ENCODE data around the gene KBTBD12.
"Not testable (repeated sequence)": the region's sequence is repeated elsewhere in the genome, so short reads cannot be mapped to it uniquely, and the experiment has no call there.

KBTBD12 gene

GRCh38 chr3:127908202-127908601 is 6.8 kb upstream of the KBTBD12 start:
- Histone ChIP-seq H3K36me3 (ENCODE audit: control insufficient read depth, insufficient read depth, low read length) (no peaks in the 10 kb centered on the region), H3K27ac (no peak overlapping the region), H2AFZ (no peak overlapping the region)

GRCh38 chr3:127908951-127909350 is 6.1 kb upstream of the KBTBD12 start:
- H3K4me1 ChIP-seq = no peaks in the 10 kb centered on the region
- TF ChIP-seq, protein P1, sequence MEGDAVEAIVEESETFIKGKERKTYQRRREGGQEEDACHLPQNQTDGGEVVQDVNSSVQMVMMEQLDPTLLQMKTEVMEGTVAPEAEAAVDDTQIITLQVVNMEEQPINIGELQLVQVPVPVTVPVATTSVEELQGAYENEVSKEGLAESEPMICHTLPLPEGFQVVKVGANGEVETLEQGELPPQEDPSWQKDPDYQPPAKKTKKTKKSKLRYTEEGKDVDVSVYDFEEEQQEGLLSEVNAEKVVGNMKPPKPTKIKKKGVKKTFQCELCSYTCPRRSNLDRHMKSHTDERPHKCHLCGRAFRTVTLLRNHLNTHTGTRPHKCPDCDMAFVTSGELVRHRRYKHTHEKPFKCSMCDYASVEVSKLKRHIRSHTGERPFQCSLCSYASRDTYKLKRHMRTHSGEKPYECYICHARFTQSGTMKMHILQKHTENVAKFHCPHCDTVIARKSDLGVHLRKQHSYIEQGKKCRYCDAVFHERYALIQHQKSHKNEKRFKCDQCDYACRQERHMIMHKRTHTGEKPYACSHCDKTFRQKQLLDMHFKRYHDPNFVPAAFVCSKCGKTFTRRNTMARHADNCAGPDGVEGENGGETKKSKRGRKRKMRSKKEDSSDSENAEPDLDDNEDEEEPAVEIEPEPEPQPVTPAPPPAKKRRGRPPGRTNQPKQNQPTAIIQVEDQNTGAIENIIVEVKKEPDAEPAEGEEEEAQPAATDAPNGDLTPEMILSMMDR (IDR thresholded peaks at IDR 0.05) = no peak
- no peaks in the 10 kb centered on the region for H3K27me3 ChIP-seq (ENCODE audit: control insufficient read depth, insufficient read depth, low read length)
- H3K4me2 ChIP-seq (ENCODE audit: low read length) = no peak overlapping the region
- no peaks in the 10 kb centered on the region for H3K9me3 ChIP-seq (ENCODE audit: control insufficient read depth, low read length)
- no peaks in the 10 kb centered on the region for H3K79me2 ChIP-seq
- H3K36me3 ChIP-seq (ENCODE audit: control insufficient read depth, insufficient read depth, low read length) = no peaks in the 10 kb centered on the region
- H3K4me3 ChIP-seq (ENCODE audit: low read depth, low read length) = no peak overlapping the region
- no peak overlapping the region for H3K9ac ChIP-seq
- H2AFZ ChIP-seq = no peak overlapping the region
- H3K27ac ChIP-seq = no peak overlapping the region

More at GRCh38 chr3:127908202-127908601, 6.8 kb upstream of the KBTBD12 start:
- H3K4me3 ChIP-seq (ENCODE audit: low read depth, low read length) = no peak overlapping the region
- no peak overlapping the region for H3K9ac ChIP-seq
- no peaks in the 10 kb centered on the region for H3K9me3 ChIP-seq (ENCODE audit: control insufficient read depth, low read length)
- no peaks in the 10 kb centered on the region for H3K27me3 ChIP-seq (ENCODE audit: control insufficient read depth, insufficient read depth, low read length)
- no peaks in the 10 kb centered on the region for H3K4me1 ChIP-seq
- TF ChIP-seq, protein P1 (IDR thresholded peaks at IDR 0.05) = no peak
- no peaks in the 10 kb centered on the region for H3K79me2 ChIP-seq
- H3K4me2 ChIP-seq (ENCODE audit: low read length) = no peak overlapping the region

GRCh38 chr3:127909646-127910045 is 5.4 kb upstream of the KBTBD12 start:
- Histone ChIP-seq H2AFZ (no peak overlapping the region), H3K27ac (no peak overlapping the region), H3K9ac (no peak overlapping the region), H3K27me3 (ENCODE audit: control insufficient read depth, insufficient read depth, low read length) (no peaks in the 10 kb centered on the region), H3K4me3 (ENCODE audit: low read depth, low read length) (no peak overlapping the region), H3K36me3 (ENCODE audit: control insufficient read depth, insufficient read depth, low read length) (no peaks in the 10 kb centered on the region), H3K9me3 (ENCODE audit: control insufficient read depth, low read length) (no peaks in the 10 kb centered on the region), H3K79me2 (no peaks in the 10 kb centered on the region), H3K4me2 (ENCODE audit: low read length) (no peak overlapping the region), H3K4me1 (no peaks in the 10 kb centered on the region)
- TF ChIP-seq, protein P1 (IDR thresholded peaks at IDR 0.05) = no peak

DNA sequence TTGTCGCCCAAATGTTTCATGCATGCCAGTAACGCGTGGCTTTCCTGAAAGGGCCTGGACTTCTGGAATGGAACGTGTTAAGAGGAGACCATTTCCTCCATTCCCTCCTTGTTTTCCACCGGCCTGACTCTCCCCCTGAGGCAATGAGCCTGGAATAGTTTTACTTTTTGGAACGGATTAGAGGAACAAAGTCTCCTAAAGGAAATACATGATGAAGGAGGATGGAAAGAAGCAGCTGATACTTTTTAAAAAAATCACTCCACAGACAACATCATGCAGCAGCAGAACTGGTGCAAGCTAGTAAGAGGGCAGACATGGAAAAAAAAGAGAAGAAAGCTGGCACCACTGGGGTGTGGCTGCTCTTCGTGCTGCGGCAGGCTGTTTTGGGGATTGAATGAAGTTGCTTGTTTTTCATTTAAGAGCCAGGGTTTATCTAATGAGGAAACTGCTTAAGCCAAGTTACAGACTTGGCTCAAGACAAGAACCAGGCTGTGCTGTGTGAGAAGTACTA is 3.6 kb upstream of the KBTBD12 start:
- Histone ChIP-seq H3K27ac (no peak overlapping the region), H3K36me3 (ENCODE audit: control insufficient read depth, insufficient read depth, low read length) (no peaks in the 10 kb centered on the region), H3K9me3 (ENCODE audit: control insufficient read depth, low read length) (no peaks in the 10 kb centered on the region), H3K4me2 (ENCODE audit: low read length) (no peak overlapping the region), H3K4me3 (ENCODE audit: low read depth, low read length) (no peak overlapping the region), H2AFZ (no peak overlapping the region), H3K79me2 (no peaks in the 10 kb centered on the region), H3K27me3 (ENCODE audit: control insufficient read depth, insufficient read depth, low read length) (no peaks in the 10 kb centered on the region), H3K4me1 (no peaks in the 10 kb centered on the region), H3K9ac (no peak overlapping the region)
- TF ChIP-seq, protein P1 (IDR thresholded peaks at IDR 0.05) = no peak

DNA sequence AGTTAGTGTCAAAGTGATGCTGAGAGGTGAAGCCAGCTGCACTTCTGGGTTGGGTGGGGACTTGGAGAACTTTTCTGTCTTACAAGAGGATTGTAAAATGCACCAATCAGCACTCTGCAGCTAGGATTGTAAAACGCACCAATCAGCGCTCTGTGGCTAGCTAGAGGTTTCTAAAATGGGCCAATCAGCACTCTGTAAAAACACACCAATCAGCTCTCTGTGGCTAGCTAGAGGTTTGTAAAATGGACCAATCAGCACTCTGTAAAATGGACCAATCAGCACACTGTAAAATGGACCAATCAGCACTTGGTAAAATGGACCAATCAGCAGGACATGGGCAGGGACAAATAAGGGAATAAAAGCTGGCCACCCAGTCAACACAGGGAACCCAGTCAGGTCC is 1.2 kb upstream of the KBTBD12 start:
- H2AFZ ChIP-seq; H3K27ac ChIP-seq; H3K4me3 ChIP-seq (ENCODE audit: low read depth, low read length); H3K79me2 ChIP-seq; H3K9me3 ChIP-seq (ENCODE audit: control insufficient read depth, low read length); H3K9ac ChIP-seq; H3K27me3 ChIP-seq (ENCODE audit: control insufficient read depth, insufficient read depth, low read length); H3K4me2 ChIP-seq (ENCODE audit: low read length); H3K36me3 ChIP-seq (ENCODE audit: control insufficient read depth, insufficient read depth, low read length); H3K4me1 ChIP-seq: not testable (repeated sequence)

Measured in parathyroid adenoma (tissue), 2 donors.